HepG2 (cell line): ENCODE data around the gene SESN2. TPM values are rescaled to one million over a fixed set of nuclear protein-coding genes. Genes with fewer than 3 reads are reported as not detected.

Source experiments
- ATF3 ChIP-seq: sonication (generic); formaldehyde crosslinking; IDR thresholded peaks from 2 replicates; pipeline ENCODE4 v1.4.0; 2020; ENCODE audit warnings: missing genetic modification reagents
- CEBPB ChIP-seq: IDR thresholded peaks from 2 replicates; pipeline ENCODE4 v1.6.1; 2011; ENCODE audit warnings: low read depth, low read length, improper control_type of control experiment, borderline replicate concordance
- CEBPG ChIP-seq: IDR thresholded peaks from 2 replicates; pipeline ENCODE4 v1.6.1; 2016
- FOSL2 ChIP-seq: sonication (generic); formaldehyde crosslinking; IDR thresholded peaks from 2 replicates; pipeline ENCODE4 v1.4.0; 2020; ENCODE audit warnings: missing genetic modification reagents
- FOXA3 ChIP-seq: IDR thresholded peaks from 2 replicates; pipeline ENCODE4 v1.6.1; 2016; ENCODE audit warnings: missing genetic modification reagents, missing compliant biosample characterization
- FOXJ3 ChIP-seq: sonication (generic); formaldehyde crosslinking; IDR thresholded peaks from 2 replicates; pipeline ENCODE4 v1.4.0; 2020; ENCODE audit warnings: missing genetic modification reagents, mild to moderate bottlenecking, borderline replicate concordance
- FOXP1 ChIP-seq, 2 experiments: fragments of 450-650 bp in 1 of 2; IDR thresholded peaks; 2 replicates each; pipeline ENCODE4 v1.6.1; 2017 to 2018; ENCODE audit warnings: antibody characterized with exemption in 1 of 2
- HNRNPK ChIP-seq: fragments of 200-400 bp; formaldehyde crosslinking; IDR thresholded peaks from 2 replicates; pipeline ENCODE4 v1.6.1; 2018; ENCODE audit warnings: low read length, low read depth, moderate library complexity, mild to moderate bottlenecking; ENCODE audit not compliant: poor library complexity, severe bottlenecking
- KDM1A ChIP-seq: IDR thresholded peaks from 2 replicates; pipeline ENCODE4 v1.6.1; 2016; ENCODE audit warnings: missing compliant biosample characterization
- KLF6 ChIP-seq: IDR thresholded peaks from 2 replicates; pipeline ENCODE4 v1.8.0; 2016; ENCODE audit warnings: missing biosample characterization, missing genetic modification reagents
- MXI1 ChIP-seq: IDR thresholded peaks from 3 replicates; pipeline ENCODE4 v1.6.1; 2012; ENCODE audit warnings: low read depth, low read length, inconsistent platforms, borderline replicate concordance
- NCOA2 ChIP-seq: sonication (generic); formaldehyde crosslinking; IDR thresholded peaks from 2 replicates; pipeline ENCODE4 v1.8.0; 2022; ENCODE audit warnings: inconsistent platforms
- SALL1 ChIP-seq: sonication (generic); formaldehyde crosslinking; IDR thresholded peaks from 2 replicates; pipeline ENCODE4 v1.8.0; 2022; ENCODE audit warnings: mild to moderate bottlenecking, missing genetic modification reagents
- SAP130 ChIP-seq: IDR thresholded peaks from 2 replicates; pipeline ENCODE4 v1.6.1; 2016; ENCODE audit warnings: low read depth
- SIN3A ChIP-seq: IDR thresholded peaks from 2 replicates; pipeline ENCODE4 v1.6.1; 2011; ENCODE audit warnings: low read depth, mild to moderate bottlenecking, control low read depth, low read length, borderline replicate concordance
- TEAD3 ChIP-seq: optimal IDR thresholded peaks from 2 replicates; pipeline ENCODE3; 2016; ENCODE audit warnings: borderline replicate concordance
- TGIF2 ChIP-seq: IDR thresholded peaks from 2 replicates; pipeline ENCODE4 v1.6.1; 2016; ENCODE audit warnings: control low read depth, missing compliant biosample characterization
- ZBED4 ChIP-seq: sonication (generic); formaldehyde crosslinking; IDR thresholded peaks from 2 replicates; pipeline ENCODE4 v1.4.0; 2020; ENCODE audit warnings: missing genetic modification reagents, borderline replicate concordance
- ZNF121 ChIP-seq: sonication (generic); formaldehyde crosslinking; IDR thresholded peaks from 2 replicates; pipeline ENCODE4 v1.5.0; 2020; ENCODE audit warnings: mild to moderate bottlenecking, missing genetic modification reagents
- ZNF3 ChIP-seq: IDR thresholded peaks from 2 replicates; pipeline ENCODE4 v1.7.0; 2017; ENCODE audit warnings: inconsistent platforms
- ZNF644 ChIP-seq: IDR thresholded peaks from 2 replicates; pipeline ENCODE4 v1.6.1; 2016; ENCODE audit warnings: low read depth
- polyA plus RNA-seq, 8 experiments: library from polyadenylated mRNA; depleted of rRNA in 3 of 8; stranded (reverse) in 7 of 8; unstranded in 1 of 8; fragments of >200 nt; fragmentation: Illumina TruSeq in 4 of 8; extraction: Trizol in 4 of 8; gene quantifications; 2 replicates each; pipeline versions ENCODE4 v1.2.1 to v1.2.3, GENCODE V29; 2011 to 2016; ENCODE audit warnings: low read depth in 4 of 8, missing spikeins in 1 of 8, mixed read lengths in 1 of 8; ENCODE audit not compliant: insufficient read depth in 1 of 8
- total RNA-seq, 5 experiments: library from RNA; depleted of rRNA; stranded (reverse); fragments of >200 nt; fragmentation: Illumina TruSeq; extraction: Trizol; gene quantifications; 2 replicates each; pipeline ENCODE4 v1.2.3, GENCODE V29; 2016; ENCODE audit warnings: low read depth in 1 of 5
- TF ChIP-seq, protein P1 (sequence below), 2 experiments: fragments of 450-650 bp in 1 of 2; sonication (generic) in 1 of 2; formaldehyde crosslinking; IDR thresholded peaks; 2 replicates each; pipeline versions ENCODE4 v1.5.0 to v1.8.0; 2020 to 2022; ENCODE audit warnings: mild to moderate bottlenecking in 1 of 2, missing genetic modification reagents in 1 of 2
- TF ChIP-seq, protein P2 (sequence below): sonication (generic); formaldehyde crosslinking; IDR thresholded peaks from 2 replicates; pipeline ENCODE4 v1.5.0; 2020; ENCODE audit warnings: mild to moderate bottlenecking, missing genetic modification reagents

The SESN2 gene
- total and polyA plus RNA-seq, 2 of the 13 experiments (the other 11 are each of a cell fraction or from before 2014, with no cell fraction given): 13.2 to 19.1 TPM

GRCh38 chr1:28249013-28249865 lies 10.1 kb upstream of the SESN2 start (continued):
- 0 out of 2 replicates have a peak, but pooled peaks have one; percentile 18 for TF ChIP-seq ZBED4 (CRISPR knock-in tag)
- TF ChIP-seq KLF6 (CRISPR knock-in tag): 0 out of 2 replicates have a peak, but pooled peaks have one; percentile 24
- TF ChIP-seq KDM1A (CRISPR knock-in tag): peak; percentile 87; the same call in 1 of the 2 replicates
- TF ChIP-seq MXI1: peak; percentile 35; the same call in 2 of the 3 replicates
- TF ChIP-seq TGIF2 (CRISPR knock-in tag): peak; percentile 58; the same call in 1 of the 2 replicates
- TF ChIP-seq CEBPG (CRISPR knock-in tag): peak; percentile 97
- TF ChIP-seq FOXA3 (CRISPR knock-in tag): 0 out of 2 replicates have a peak, but pooled peaks have one; percentile 6
- TF ChIP-seq, protein P1, sequence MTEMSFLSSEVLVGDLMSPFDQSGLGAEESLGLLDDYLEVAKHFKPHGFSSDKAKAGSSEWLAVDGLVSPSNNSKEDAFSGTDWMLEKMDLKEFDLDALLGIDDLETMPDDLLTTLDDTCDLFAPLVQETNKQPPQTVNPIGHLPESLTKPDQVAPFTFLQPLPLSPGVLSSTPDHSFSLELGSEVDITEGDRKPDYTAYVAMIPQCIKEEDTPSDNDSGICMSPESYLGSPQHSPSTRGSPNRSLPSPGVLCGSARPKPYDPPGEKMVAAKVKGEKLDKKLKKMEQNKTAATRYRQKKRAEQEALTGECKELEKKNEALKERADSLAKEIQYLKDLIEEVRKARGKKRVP (CRISPR knock-in tag; IDR thresholded peaks at IDR 0.05): peak; percentile 60 to 99; a peak in 2 of 4 replicates
- TF ChIP-seq ATF3 (CRISPR knock-in tag): 0 out of 2 replicates have a peak, but pooled peaks have one; percentile 22
- TF ChIP-seq, protein P2, sequence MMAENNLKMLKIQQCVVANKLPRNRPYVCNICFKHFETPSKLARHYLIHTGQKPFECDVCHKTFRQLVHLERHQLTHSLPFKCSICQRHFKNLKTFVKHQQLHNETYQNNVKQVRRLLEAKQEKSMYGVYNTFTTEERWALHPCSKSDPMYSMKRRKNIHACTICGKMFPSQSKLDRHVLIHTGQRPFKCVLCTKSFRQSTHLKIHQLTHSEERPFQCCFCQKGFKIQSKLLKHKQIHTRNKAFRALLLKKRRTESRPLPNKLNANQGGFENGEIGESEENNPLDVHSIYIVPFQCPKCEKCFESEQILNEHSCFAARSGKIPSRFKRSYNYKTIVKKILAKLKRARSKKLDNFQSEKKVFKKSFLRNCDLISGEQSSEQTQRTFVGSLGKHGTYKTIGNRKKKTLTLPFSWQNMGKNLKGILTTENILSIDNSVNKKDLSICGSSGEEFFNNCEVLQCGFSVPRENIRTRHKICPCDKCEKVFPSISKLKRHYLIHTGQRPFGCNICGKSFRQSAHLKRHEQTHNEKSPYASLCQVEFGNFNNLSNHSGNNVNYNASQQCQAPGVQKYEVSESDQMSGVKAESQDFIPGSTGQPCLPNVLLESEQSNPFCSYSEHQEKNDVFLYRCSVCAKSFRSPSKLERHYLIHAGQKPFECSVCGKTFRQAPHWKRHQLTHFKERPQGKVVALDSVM (CRISPR knock-in tag): peak; percentile 25; the same call in 1 of the 2 replicates
- peak; percentile 58; the same call in 1 of the 2 replicates for TF ChIP-seq SAP130 (CRISPR knock-in tag)
- peak; percentile 15 for TF ChIP-seq TEAD3
- TF ChIP-seq FOXP1 (IDR thresholded peaks at IDR 0.05): no peak
- TF ChIP-seq FOXP1 (CRISPR knock-in tag; IDR thresholded peaks at IDR 0.05): 0 out of 2 replicates have a peak, but pooled peaks have one; percentile 7
- 0 out of 2 replicates have a peak, but pooled peaks have one; percentile 41 for TF ChIP-seq SIN3A
- no peak for TF ChIP-seq FOXJ3 (CRISPR knock-in tag)
- no peak for TF ChIP-seq HNRNPK
- peak; percentile 65; the same call in 1 of the 2 replicates for TF ChIP-seq FOSL2 (CRISPR knock-in tag)
- TF ChIP-seq CEBPB: peak; percentile 91
- peak; percentile 41; the same call in 1 of the 2 replicates for TF ChIP-seq SALL1 (CRISPR knock-in tag)
- TF ChIP-seq NCOA2 (CRISPR knock-in tag): peak; percentile 43; the same call in 1 of the 2 replicates
- TF ChIP-seq ZNF644 (CRISPR knock-in tag): 0 out of 2 replicates have a peak, but pooled peaks have one; percentile 22
- 0 out of 2 replicates have a peak, but pooled peaks have one; percentile 7 for TF ChIP-seq ZNF121 (CRISPR knock-in tag)
- TF ChIP-seq ZNF3 (CRISPR knock-in tag): peak; percentile 88
